ENCODE results near the gene DIMT1. TPM values are rescaled to one million over a fixed set of nuclear protein-coding genes. Genes with fewer than 3 reads are reported as not detected.

The DIMT1 gene
- total and polyA plus RNA-seq, 2 experiments from 2014 or later, result 53.0 to 56.5 TPM

DNA sequence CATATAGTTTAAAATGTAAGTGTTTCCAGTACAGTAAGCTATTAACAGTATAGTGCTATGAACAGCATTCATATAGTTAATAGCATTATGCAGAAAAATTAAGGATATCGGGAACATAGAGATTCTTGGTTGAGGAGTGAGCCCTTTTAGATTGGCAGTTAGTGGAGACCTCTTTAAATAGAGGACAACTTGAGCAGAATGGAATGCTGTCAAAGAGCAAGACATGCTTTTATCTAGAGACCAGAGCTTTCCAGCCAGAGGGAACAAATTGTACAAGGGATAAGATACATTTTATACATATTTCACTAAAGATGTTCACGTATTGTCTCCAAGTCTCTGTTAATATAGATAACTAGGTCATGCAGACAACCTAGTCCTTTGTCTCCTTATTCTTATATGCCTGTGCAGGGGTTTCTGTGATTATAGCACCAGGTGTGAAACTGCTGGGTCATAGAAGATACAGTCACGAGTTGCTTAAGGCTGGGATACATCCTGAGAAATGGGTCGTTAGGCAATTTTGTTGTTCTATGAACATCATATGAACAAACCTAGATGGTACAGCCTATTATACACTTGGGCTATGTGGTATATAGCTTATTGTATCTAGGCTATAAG lies 14.9 kb upstream of the DIMT1 start:
- no peaks in the 10 kb centered on the region for H3F3A ChIP-seq (replicated peaks; ENCODE audit: low read depth)
- no peak overlapping the region for H3K4me2 ChIP-seq
- H3K27ac Mint-ChIP-seq, result no peak overlapping the region
- H3K9me2 ChIP-seq (ENCODE audit: insufficient read depth), result no peaks in the 10 kb centered on the region
- no peak overlapping the region for H3K4me3 Mint-ChIP-seq
- H3K4me3 ChIP-seq, result no peak overlapping the region
- peaks cover 100% of the 10 kb centered on the region for H3K79me2 ChIP-seq (replicated peaks; ENCODE audit: insufficient read depth)
- TF ChIP-seq ZNF114 (CRISPR knock-in tag; IDR thresholded peaks at IDR 0.05), result no peak
- TF ChIP-seq EZH2phosphoT487 (IDR thresholded peaks at IDR 0.05; ENCODE audit: unreplicated experiment), result no peak
- TF ChIP-seq, protein P1, sequence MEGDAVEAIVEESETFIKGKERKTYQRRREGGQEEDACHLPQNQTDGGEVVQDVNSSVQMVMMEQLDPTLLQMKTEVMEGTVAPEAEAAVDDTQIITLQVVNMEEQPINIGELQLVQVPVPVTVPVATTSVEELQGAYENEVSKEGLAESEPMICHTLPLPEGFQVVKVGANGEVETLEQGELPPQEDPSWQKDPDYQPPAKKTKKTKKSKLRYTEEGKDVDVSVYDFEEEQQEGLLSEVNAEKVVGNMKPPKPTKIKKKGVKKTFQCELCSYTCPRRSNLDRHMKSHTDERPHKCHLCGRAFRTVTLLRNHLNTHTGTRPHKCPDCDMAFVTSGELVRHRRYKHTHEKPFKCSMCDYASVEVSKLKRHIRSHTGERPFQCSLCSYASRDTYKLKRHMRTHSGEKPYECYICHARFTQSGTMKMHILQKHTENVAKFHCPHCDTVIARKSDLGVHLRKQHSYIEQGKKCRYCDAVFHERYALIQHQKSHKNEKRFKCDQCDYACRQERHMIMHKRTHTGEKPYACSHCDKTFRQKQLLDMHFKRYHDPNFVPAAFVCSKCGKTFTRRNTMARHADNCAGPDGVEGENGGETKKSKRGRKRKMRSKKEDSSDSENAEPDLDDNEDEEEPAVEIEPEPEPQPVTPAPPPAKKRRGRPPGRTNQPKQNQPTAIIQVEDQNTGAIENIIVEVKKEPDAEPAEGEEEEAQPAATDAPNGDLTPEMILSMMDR (conservative IDR thresholded peaks at IDR 0.05; ENCODE audit: low read depth in 2 of 2), result no peak
- TF ChIP-seq, protein P2, sequence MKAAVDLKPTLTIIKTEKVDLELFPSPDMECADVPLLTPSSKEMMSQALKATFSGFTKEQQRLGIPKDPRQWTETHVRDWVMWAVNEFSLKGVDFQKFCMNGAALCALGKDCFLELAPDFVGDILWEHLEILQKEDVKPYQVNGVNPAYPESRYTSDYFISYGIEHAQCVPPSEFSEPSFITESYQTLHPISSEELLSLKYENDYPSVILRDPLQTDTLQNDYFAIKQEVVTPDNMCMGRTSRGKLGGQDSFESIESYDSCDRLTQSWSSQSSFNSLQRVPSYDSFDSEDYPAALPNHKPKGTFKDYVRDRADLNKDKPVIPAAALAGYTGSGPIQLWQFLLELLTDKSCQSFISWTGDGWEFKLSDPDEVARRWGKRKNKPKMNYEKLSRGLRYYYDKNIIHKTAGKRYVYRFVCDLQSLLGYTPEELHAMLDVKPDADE (IDR thresholded peaks at IDR 0.05), result no peak
- TF ChIP-seq POLR2AphosphoS5 (IDR thresholded peaks at IDR 0.05; ENCODE audit: low read depth), result no peak
- TF ChIP-seq, protein P3, sequence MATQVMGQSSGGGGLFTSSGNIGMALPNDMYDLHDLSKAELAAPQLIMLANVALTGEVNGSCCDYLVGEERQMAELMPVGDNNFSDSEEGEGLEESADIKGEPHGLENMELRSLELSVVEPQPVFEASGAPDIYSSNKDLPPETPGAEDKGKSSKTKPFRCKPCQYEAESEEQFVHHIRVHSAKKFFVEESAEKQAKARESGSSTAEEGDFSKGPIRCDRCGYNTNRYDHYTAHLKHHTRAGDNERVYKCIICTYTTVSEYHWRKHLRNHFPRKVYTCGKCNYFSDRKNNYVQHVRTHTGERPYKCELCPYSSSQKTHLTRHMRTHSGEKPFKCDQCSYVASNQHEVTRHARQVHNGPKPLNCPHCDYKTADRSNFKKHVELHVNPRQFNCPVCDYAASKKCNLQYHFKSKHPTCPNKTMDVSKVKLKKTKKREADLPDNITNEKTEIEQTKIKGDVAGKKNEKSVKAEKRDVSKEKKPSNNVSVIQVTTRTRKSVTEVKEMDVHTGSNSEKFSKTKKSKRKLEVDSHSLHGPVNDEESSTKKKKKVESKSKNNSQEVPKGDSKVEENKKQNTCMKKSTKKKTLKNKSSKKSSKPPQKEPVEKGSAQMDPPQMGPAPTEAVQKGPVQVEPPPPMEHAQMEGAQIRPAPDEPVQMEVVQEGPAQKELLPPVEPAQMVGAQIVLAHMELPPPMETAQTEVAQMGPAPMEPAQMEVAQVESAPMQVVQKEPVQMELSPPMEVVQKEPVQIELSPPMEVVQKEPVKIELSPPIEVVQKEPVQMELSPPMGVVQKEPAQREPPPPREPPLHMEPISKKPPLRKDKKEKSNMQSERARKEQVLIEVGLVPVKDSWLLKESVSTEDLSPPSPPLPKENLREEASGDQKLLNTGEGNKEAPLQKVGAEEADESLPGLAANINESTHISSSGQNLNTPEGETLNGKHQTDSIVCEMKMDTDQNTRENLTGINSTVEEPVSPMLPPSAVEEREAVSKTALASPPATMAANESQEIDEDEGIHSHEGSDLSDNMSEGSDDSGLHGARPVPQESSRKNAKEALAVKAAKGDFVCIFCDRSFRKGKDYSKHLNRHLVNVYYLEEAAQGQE (IDR thresholded peaks at IDR 0.05; ENCODE audit: unreplicated experiment), result no peak
- no peak for TF ChIP-seq JUNB (IDR thresholded peaks at IDR 0.05; ENCODE audit: unreplicated experiment)
- TF ChIP-seq, protein P4, sequence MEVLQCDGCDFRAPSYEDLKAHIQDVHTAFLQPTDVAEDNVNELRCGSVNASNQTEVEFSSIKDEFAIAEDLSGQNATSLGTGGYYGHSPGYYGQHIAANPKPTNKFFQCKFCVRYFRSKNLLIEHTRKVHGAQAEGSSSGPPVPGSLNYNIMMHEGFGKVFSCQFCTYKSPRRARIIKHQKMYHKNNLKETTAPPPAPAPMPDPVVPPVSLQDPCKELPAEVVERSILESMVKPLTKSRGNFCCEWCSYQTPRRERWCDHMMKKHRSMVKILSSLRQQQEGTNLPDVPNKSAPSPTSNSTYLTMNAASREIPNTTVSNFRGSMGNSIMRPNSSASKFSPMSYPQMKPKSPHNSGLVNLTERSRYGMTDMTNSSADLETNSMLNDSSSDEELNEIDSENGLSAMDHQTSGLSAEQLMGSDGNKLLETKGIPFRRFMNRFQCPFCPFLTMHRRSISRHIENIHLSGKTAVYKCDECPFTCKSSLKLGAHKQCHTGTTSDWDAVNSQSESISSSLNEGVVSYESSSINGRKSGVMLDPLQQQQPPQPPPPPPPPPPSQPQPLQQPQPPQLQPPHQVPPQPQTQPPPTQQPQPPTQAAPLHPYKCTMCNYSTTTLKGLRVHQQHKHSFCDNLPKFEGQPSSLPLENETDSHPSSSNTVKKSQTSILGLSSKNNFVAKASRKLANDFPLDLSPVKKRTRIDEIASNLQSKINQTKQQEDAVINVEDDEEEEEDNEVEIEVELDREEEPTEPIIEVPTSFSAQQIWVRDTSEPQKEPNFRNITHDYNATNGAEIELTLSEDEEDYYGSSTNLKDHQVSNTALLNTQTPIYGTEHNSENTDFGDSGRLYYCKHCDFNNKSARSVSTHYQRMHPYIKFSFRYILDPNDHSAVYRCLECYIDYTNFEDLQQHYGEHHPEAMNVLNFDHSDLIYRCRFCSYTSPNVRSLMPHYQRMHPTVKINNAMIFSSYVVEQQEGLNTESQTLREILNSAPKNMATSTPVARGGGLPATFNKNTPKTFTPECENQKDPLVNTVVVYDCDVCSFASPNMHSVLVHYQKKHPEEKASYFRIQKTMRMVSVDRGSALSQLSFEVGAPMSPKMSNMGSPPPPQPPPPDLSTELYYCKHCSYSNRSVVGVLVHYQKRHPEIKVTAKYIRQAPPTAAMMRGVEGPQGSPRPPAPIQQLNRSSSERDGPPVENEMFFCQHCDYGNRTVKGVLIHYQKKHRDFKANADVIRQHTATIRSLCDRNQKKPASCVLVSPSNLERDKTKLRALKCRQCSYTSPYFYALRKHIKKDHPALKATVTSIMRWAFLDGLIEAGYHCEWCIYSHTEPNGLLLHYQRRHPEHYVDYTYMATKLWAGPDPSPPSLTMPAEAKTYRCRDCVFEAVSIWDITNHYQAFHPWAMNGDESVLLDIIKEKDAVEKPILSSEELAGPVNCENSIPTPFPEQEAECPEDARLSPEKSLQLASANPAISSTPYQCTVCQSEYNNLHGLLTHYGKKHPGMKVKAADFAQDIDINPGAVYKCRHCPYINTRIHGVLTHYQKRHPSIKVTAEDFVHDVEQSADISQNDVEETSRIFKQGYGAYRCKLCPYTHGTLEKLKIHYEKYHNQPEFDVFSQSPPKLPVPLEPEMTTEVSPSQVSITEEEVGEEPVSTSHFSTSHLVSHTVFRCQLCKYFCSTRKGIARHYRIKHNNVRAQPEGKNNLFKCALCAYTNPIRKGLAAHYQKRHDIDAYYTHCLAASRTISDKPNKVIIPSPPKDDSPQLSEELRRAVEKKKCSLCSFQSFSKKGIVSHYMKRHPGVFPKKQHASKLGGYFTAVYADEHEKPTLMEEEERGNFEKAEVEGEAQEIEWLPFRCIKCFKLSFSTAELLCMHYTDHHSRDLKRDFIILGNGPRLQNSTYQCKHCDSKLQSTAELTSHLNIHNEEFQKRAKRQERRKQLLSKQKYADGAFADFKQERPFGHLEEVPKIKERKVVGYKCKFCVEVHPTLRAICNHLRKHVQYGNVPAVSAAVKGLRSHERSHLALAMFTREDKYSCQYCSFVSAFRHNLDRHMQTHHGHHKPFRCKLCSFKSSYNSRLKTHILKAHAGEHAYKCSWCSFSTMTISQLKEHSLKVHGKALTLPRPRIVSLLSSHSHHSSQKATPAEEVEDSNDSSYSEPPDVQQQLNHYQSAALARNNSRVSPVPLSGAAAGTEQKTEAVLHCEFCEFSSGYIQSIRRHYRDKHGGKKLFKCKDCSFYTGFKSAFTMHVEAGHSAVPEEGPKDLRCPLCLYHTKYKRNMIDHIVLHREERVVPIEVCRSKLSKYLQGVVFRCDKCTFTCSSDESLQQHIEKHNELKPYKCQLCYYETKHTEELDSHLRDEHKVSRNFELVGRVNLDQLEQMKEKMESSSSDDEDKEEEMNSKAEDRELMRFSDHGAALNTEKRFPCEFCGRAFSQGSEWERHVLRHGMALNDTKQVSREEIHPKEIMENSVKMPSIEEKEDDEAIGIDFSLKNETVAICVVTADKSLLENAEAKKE (CRISPR knock-in tag; IDR thresholded peaks at IDR 0.05), result no peak
- no peak for TF ChIP-seq NANOG (IDR thresholded peaks at IDR 0.05; ENCODE audit: borderline replicate concordance)
- no peak for TF ChIP-seq EZH2 (IDR thresholded peaks at IDR 0.05; ENCODE audit: low read depth, unreplicated experiment)
- no peak for TF ChIP-seq ZNF331 (CRISPR knock-in tag; IDR thresholded peaks at IDR 0.05; ENCODE audit: low read depth)
- TF ChIP-seq STAT1 (IDR thresholded peaks at IDR 0.05; ENCODE audit: unreplicated experiment), result no peak
- TF ChIP-seq CREB1 (CRISPR knock-in tag; IDR thresholded peaks at IDR 0.05; ENCODE audit: low read depth), result no peak
- no peaks in the 10 kb centered on the region for H3K4me1 Mint-ChIP-seq
- H3K27me3 ChIP-seq (ENCODE audit: insufficient read depth), result no peaks in the 10 kb centered on the region
- peaks cover 37% of the 10 kb centered on the region for H4K20me1 ChIP-seq (replicated peaks; ENCODE audit: insufficient read depth)
- H3K27me3 Mint-ChIP-seq (ENCODE audit: insufficient read depth, low read depth, poor library complexity), result no peaks in the 10 kb centered on the region
- DNase-seq (ENCODE audit: low spot score) (no peak), ATAC-seq (no peak)
- H2AFZ ChIP-seq, result no peak overlapping the region
- H3K36me3 Mint-ChIP-seq (ENCODE audit: low read depth), result peaks cover 2% of the 10 kb centered on the region; the same call in 2 of the 3 replicates
- peaks cover 3% of the 10 kb centered on the region for H3K4me1 ChIP-seq (ENCODE audit: insufficient read depth)
- no peaks in the 10 kb centered on the region for H3K36me3 ChIP-seq (ENCODE audit: insufficient read depth)
- H3K27ac ChIP-seq (ENCODE audit: low read depth), result no peak overlapping the region
- H3K9me3 Mint-ChIP-seq, result no peaks in the 10 kb centered on the region
